Ascending aorta (tissue), 2 donors: ENCODE data around the gene RELB. TPM values are rescaled to one million over a fixed set of nuclear protein-coding genes. Genes with fewer than 3 reads are reported as not detected.
A peak's percentile ranks its signal among the peaks of the same experiment; 100 is the strongest.
"Not testable (repeated sequence)": the region's sequence is repeated elsewhere in the genome, so short reads cannot be mapped to it uniquely, and the experiment has no call there.

ENCODE experiments used
- DNase-seq, 2 donors: peaks; one replicate each; pipeline ENCODE4 v3.0.0-alpha.2; 2019; ENCODE audit warnings: low spot score in 2 of 2
- H3K27ac ChIP-seq, 2 donors: fragments of 200-600 bp; sonication (generic); one replicate each; pipeline ENCODE4 v1.5.1; 2016 to 2017; ENCODE audit warnings: mild to moderate bottlenecking in 1 of 2
- H3K27me3 ChIP-seq: fragments of 200-600 bp; sonication (generic); one replicate; pipeline ENCODE4 v1.5.1; 2017
- H3K36me3 ChIP-seq, 2 donors: fragments of 200-600 bp; sonication (generic); one replicate each; pipeline ENCODE4 v1.5.1; 2016
- H3K4me1 ChIP-seq, 2 donors: fragments of 200-600 bp; sonication (generic); one replicate each; pipeline ENCODE4 v1.5.1; 2016 to 2017; ENCODE audit warnings: mild to moderate bottlenecking in 1 of 2
- H3K4me3 ChIP-seq, 2 donors: fragments of 200-600 bp; sonication (generic); one replicate each; pipeline ENCODE4 v1.5.1; 2016 to 2017; ENCODE audit warnings: mild to moderate bottlenecking in 1 of 2
- H3K9me3 ChIP-seq, 2 donors: fragments of 200-600 bp; sonication (generic); one replicate each; pipeline ENCODE4 v1.5.1; 2016
- intact Hi-C: fragments of 100-400 bp; cut with DNase I; formaldehyde crosslinking; loops from one replicate; pipeline ENCODE4 v1.15.1; 2023
- total RNA-seq: library from RNA; depleted of rRNA; stranded (reverse); fragments of >200 nt; gene quantifications from one replicate; pipeline ENCODE4 v1.1.0, GENCODE V29; 2016
- TF ChIP-seq, protein P1 (sequence below), 3 experiments: fragments of 200-600 bp in 2 of 3; fragments of 450-650 bp in 1 of 3; sonication (generic) in 2 of 3; IDR thresholded peaks; one replicate each; pipeline ENCODE4 v1.5.1; 2016 to 2019; ENCODE audit warnings: antibody characterized with exemption in 3 of 3, mild to moderate bottlenecking in 1 of 3, moderate library complexity in 1 of 3

The RELB gene
- total RNA-seq, 1 donor from 2014 or later = 8.7 TPM

DNA sequence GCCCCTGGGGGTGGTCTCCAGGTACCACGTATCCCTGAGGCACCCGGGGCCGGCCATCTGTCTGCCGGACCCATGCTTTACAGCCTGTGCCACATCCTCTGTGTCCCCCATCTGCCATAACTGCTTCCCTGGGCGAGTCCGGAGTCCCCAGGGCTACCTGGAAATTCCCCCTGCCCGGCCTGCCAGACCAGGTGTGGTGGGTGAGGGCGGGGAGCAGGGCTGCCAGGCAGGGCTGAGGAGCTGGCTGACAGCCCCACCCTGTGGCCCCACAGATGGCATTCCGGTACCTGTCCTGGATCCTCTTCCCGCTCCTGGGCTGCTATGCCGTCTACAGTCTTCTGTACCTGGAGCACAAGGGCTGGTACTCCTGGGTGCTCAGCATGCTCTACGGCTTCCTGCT lies 10.3 kb upstream of the RELB start:
- Histone ChIP-seq H3K27ac (no peak overlapping the region), H3K9me3 (no peaks in the 10 kb centered on the region), H3K27me3 (no peaks in the 10 kb centered on the region), H3K36me3 (peaks cover 53 to 72% of the 10 kb centered on the region in 2 donors), H3K4me1 (no peaks in the 10 kb centered on the region), H3K4me3 (no peak overlapping the region)
- intact Hi-C loops = no loop called here
- TF ChIP-seq, protein P1, sequence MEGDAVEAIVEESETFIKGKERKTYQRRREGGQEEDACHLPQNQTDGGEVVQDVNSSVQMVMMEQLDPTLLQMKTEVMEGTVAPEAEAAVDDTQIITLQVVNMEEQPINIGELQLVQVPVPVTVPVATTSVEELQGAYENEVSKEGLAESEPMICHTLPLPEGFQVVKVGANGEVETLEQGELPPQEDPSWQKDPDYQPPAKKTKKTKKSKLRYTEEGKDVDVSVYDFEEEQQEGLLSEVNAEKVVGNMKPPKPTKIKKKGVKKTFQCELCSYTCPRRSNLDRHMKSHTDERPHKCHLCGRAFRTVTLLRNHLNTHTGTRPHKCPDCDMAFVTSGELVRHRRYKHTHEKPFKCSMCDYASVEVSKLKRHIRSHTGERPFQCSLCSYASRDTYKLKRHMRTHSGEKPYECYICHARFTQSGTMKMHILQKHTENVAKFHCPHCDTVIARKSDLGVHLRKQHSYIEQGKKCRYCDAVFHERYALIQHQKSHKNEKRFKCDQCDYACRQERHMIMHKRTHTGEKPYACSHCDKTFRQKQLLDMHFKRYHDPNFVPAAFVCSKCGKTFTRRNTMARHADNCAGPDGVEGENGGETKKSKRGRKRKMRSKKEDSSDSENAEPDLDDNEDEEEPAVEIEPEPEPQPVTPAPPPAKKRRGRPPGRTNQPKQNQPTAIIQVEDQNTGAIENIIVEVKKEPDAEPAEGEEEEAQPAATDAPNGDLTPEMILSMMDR (IDR thresholded peaks at IDR 0.05) = no peak
- DNase-seq = no peak

DNA sequence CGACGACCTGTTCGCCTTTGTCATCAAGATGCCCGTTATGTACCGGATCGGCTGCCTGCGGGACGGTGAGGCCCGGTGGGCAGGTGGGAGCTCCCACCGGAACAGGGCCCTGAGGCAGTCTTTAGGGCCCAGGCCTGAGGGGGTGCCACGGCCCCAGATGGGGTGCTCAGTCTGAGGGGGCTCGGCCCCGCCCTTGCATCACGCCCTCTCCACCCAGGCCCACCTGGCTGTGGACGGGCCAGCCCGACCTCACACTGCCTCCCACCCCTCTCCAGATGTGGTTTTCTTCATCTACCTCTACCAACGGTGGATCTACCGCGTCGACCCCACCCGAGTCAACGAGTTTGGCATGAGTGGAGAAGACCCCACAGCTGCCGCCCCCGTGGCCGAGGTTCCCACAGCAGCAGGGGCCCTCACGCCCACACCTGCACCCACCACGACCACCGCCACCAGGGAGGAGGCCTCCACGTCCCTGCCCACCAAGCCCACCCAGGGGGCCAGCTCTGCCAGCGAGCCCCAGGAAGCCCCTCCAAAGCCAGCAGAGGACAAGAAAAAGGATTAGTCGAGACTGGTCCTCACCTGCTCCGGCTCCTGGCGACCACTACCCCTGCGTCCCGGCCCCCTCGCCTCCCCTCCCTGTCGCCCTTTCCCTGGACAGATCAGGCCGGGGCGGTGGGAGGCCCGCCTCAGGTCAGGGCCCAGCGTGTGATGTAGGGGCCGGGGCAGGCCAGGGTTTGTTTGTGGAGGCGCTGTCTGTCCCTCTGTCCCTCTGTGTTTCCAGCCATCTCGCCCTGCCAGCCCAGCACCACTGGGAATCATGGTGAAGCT lies 8.7 kb upstream of the RELB start:
- Histone ChIP-seq H3K36me3 (peaks cover 44 to 56% of the 10 kb centered on the region in 2 donors), H3K4me3 (no peak overlapping the region), H3K27me3 (no peaks in the 10 kb centered on the region), H3K9me3 (no peaks in the 10 kb centered on the region), H3K4me1 (no peaks in the 10 kb centered on the region), H3K27ac (no peak overlapping the region)
- TF ChIP-seq, protein P1 (IDR thresholded peaks at IDR 0.05) = no peak
- no peak for DNase-seq
- intact Hi-C loops = no loop called here

DNA sequence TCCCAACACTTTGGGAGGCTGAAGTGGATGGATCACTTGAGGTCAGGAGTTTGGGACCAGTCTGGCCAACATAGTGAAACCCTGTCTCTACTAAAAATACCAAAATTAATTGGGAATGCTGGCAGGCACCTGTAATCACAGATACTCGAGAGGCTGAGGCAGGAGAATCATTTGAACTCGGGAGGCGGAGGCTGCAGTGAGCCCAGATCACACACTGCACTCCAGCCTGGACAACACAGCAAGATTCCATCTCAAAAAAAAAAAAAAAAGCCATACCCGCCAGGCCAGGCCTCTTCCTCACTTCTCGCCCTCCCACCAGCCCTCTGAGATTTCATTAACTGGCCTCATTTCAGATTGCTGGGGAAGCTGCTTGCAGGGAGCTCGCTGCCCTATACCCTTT lies 7.7 kb upstream of the RELB start:
- Histone ChIP-seq H3K27me3 (no peaks in the 10 kb centered on the region), H3K36me3 (peaks cover 34 to 46% of the 10 kb centered on the region in 2 donors), H3K9me3 (no peaks in the 10 kb centered on the region), H3K4me3 (no peak overlapping the region), H3K4me1 (no peaks in the 10 kb centered on the region), H3K27ac (no peak overlapping the region)
- TF ChIP-seq, protein P1 (IDR thresholded peaks at IDR 0.05) = no peak
- DNase-seq = no peak
- intact Hi-C loops = no loop called here

DNA sequence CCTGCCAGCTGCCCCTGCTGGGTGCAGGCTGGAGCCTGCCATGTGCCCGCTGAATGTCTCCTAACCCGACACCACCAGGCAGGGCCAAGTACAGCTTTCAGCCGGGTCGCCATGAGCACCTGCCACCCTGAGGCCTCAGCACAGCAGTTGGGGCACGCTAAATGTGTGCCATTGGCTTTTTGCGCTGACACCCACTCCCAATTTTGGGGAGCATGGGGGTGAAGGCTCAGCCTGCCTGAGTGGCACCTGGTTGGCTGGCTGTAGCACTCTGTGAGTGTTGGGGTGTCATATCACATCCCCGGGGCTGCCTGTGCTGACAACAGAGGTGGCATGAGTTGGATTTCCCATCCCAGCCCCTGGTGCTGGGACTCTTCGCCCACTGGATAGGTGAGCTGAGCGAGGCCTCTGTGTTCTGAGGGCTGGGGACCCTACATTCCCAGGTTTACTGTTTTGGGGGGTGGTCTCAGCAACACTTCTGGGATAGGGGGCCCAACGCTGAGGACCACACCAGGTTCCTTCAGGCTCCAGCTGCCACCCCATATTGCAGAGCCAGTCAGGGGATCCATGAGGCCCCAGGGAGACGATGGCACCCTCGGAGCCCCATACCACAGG lies 7.2 kb upstream of the RELB start:
- no peak for DNase-seq
- TF ChIP-seq, protein P1 (IDR thresholded peaks at IDR 0.05) = no peak
- H3K9me3 ChIP-seq = no peaks in the 10 kb centered on the region
- no peak overlapping the region for H3K4me3 ChIP-seq
- no peaks in the 10 kb centered on the region for H3K4me1 ChIP-seq
- no peak overlapping the region for H3K27ac ChIP-seq
- intact Hi-C loops = no loop called here
- peaks cover 33 to 41% of the 10 kb centered on the region in 2 donors for H3K36me3 ChIP-seq
- no peaks in the 10 kb centered on the region for H3K27me3 ChIP-seq

DNA sequence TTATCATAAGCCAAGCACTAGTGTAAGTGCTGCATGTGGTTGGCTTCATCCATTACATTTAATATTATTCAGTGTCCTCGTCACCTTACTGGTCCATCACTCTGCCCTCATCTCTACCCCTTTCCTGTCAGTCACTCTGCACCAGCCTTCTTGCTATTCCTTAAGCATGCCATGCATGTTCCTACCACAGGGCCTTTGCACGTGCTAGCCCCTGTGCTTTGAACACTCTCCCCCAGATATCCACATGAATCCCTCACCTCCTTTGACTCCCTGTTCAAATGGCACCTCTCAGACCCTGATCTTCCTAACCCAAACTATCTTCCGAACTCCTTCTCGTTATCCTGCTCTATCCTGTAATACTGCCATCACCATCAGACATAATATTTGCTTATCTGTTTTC lies 3.2 kb upstream of the RELB start:
- no peak for DNase-seq
- TF ChIP-seq, protein P1 (IDR thresholded peaks at IDR 0.05) = no peak
- H3K4me1 ChIP-seq = peaks cover 0 to 5% of the 10 kb centered on the region in 2 donors
- no peak overlapping the region for H3K27ac ChIP-seq
- H3K9me3 ChIP-seq = no peaks in the 10 kb centered on the region
- H3K27me3 ChIP-seq = no peaks in the 10 kb centered on the region
- H3K4me3 ChIP-seq = no peak overlapping the region
- intact Hi-C loops = no loop called here
- peaks cover under 1% of the 10 kb centered on the region in 2 donors for H3K36me3 ChIP-seq

DNA sequence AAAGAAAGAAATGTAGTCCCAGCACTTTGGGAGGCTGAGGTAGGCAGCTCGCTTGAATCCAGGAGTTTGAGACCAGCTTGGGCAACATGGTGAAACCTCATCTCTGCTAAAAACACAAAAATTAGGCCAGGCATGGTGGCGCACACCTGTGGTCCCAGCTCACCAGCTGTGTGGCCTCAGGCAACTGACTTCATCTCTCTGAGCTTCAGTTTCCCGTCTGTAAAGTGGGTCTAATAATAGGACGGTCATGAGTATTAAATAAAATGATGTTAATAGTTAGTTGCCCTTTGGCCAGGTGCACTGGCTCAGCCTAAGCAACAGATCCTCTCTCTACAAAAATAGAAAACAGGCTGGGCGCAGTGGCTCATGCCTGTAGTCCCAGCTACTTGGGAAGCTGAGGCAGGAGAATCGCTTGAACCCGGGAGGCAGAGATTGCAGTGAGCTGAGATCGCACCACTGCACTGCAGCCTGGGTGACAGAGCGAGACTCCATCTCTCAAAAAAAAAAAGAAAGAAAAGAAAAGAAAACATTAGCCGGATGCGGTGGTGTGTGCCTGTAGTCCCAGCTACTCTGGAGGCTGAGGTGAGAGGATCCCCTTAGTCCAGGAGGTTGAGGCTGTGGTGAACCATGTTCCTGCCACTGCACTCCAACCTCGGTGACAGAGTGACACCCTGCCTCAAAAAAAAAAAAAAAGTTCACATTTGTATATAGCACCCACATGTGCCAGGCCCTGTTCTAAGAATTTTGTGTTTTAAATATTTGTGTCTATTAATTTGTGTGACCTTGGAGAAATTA lies 1.9 kb upstream of the RELB start:
- DNase-seq, H3K36me3 ChIP-seq, H3K4me1 ChIP-seq, H3K27me3 ChIP-seq, intact Hi-C loops, H3K4me3 ChIP-seq, H3K9me3 ChIP-seq, H3K27ac ChIP-seq: not testable (repeated sequence)

DNA sequence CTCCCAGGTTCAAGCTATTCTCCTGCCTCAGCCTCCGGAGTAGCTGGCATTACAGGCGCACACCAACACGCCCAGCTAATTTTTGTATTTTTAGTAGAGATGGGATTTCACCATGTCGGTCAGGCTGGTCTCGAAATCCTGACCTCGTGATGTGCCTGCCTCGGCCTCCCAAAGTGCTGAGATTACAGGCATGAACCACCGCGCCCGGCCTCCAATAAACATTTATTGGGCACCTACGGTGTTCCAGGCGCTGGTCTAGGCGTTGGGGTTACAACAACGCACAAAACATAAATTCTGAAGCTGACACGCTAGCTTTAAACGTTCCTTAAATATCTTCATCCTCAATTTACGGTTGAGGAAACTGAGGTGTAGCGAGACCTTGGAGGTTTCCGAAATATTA lies 599 bp upstream of the RELB start:
- H3K4me3 ChIP-seq = peak overlapping the region; percentile 35 to 100
- not testable (repeated sequence) for H3K9me3 ChIP-seq, H3K36me3 ChIP-seq, H3K4me1 ChIP-seq, DNase-seq, H3K27me3 ChIP-seq
- peak overlapping the region; percentile 35 to 55 for H3K27ac ChIP-seq
- intact Hi-C loops = loop anchor here (1.0 to 5.0 kb wide), 5 partner anchors 45 to 506 kb away; partner anchors contain the start of genes CLPTM1, TOMM40 and VASP
